GDM1 (cell line): ENCODE measurements around the gene IGF2R.
"Not testable (repeated sequence)": the region's sequence is repeated elsewhere in the genome, so short reads cannot be mapped to it uniquely, and the experiment has no call there.

Source experiments
- DNase-seq: peaks from one replicate; lab custom pipeline; 2025; lab: John Stamatoyannopoulos, UW

Gene IGF2R

GRCh38 chr6:160101277-160102205 is 132.7 kb downstream of the IGF2R start:
- no peak for DNase-seq

GRCh38 chr6:160102399-160102798 is 133.5 kb downstream of the IGF2R start:
- no peak for DNase-seq

- no peak for DNase-seq
These were observed 134.3 kb downstream of the IGF2R start for GRCh38 chr6:160102956-160103824.

- DNase-seq, result no peak
These were observed 134.9 kb downstream of the IGF2R start for GRCh38 chr6:160103825-160104100.

GRCh38 chr6:160104821-160105517 is 136.1 kb downstream of the IGF2R start:
- no peak for DNase-seq

GRCh38 chr6:160106010-160106409 is 137.1 kb downstream of the IGF2R start:
- no peak for DNase-seq

- DNase-seq, result no peak
These were observed 137.8 kb downstream of the IGF2R start for GRCh38 chr6:160106701-160107100.

GRCh38 chr6:160108077-160108476 is 139.2 kb downstream of the IGF2R start:
- no peak for DNase-seq

- no peak for DNase-seq
These were observed 141.8 kb downstream of the IGF2R start for GRCh38 chr6:160110586-160111123.

GRCh38 chr6:160111806-160112205 is 142.9 kb downstream of the IGF2R start:
- DNase-seq, result no peak

GRCh38 chr6:160112628-160113299 is 143.9 kb downstream of the IGF2R start:
- DNase-seq, result no peak

GRCh38 chr6:160114536-160114935 is 145.7 kb downstream of the IGF2R start:
- DNase-seq, result not testable (repeated sequence)

GRCh38 chr6:160115421-160115820 is 146.5 kb downstream of the IGF2R start:
- no peak for DNase-seq

GRCh38 chr6:160116411-160116810 is 147.5 kb downstream of the IGF2R start:
- DNase-seq, result no peak

GRCh38 chr6:160117137-160117536 is 148.3 kb downstream of the IGF2R start:
- no peak for DNase-seq

- no peak for DNase-seq
These were observed 149.8 kb downstream of the IGF2R start for GRCh38 chr6:160118620-160119229.

GRCh38 chr6:160120087-160120486 is 151.2 kb downstream of the IGF2R start:
- DNase-seq, result no peak

- DNase-seq, result no peak
These were observed 152.7 kb downstream of the IGF2R start, which contains the start of gene SLC22A1 for GRCh38 chr6:160121558-160121957. SLC22A1 (plus strand) TSS chr6:160121815; CDS start chr6:160121936, 121 bp downstream.

GRCh38 chr6:160121981-160122380 is 153.1 kb downstream of the IGF2R start:
- DNase-seq, result no peak

- DNase-seq, result no peak
These were observed 153.9 kb downstream of the IGF2R start for GRCh38 chr6:160122744-160123143.

GRCh38 chr6:160124007-160124406 is 155.1 kb downstream of the IGF2R start:
- no peak for DNase-seq
